ENCODE data around the gene UBP1.
"Not testable (repeated sequence)": the region's sequence is repeated elsewhere in the genome, so short reads cannot be mapped to it uniquely, and the experiment has no call there.

- not testable (repeated sequence) for TF ChIP-seq CTCF (IDR thresholded peaks at IDR 0.05; ENCODE audit: low read depth, low read length); EZH2phosphoT487 (IDR thresholded peaks at IDR 0.05; ENCODE audit: low read depth)
Observed at GRCh38 chr3:33451994-33452393, 11.8 kb upstream of the UBP1 start.
